Keratinocyte (primary cell): ENCODE results near the gene GMPR2. TPM values are rescaled to one million over a fixed set of nuclear protein-coding genes. Genes with fewer than 3 reads are reported as not detected.
"Not testable (repeated sequence)": the region's sequence is repeated elsewhere in the genome, so short reads cannot be mapped to it uniquely, and the experiment has no call there.

ENCODE experiments used
- DNase-seq: peaks from one replicate; pipeline ENCODE4 v3.0.0-alpha.2; 2011; ENCODE audit warnings: low read depth, missing footprints, low spot score
- FAIRE-seq: peaks from 2 replicates; lab custom pipeline; 2011; peaks lifted over from hg19 to GRCh38; lab: Jason Lieb, UNC
- H2AFZ ChIP-seq: 2 replicates; pipeline ENCODE4 v1.6.0; 2012; ENCODE audit warnings: low read length, control low read depth, inconsistent platforms; ENCODE audit not compliant: control insufficient read depth
- H3K27ac ChIP-seq: 2 replicates; pipeline ENCODE4 v1.5.1; 2011; ENCODE audit warnings: low read length; ENCODE audit not compliant: control insufficient read depth, insufficient read depth
- H3K27me3 ChIP-seq: 3 replicates; pipeline ENCODE4 v1.6.0; 2011; ENCODE audit warnings: low read length; ENCODE audit not compliant: control insufficient read depth, insufficient read depth; ENCODE audit errors: extremely low read depth
- H3K36me3 ChIP-seq, 2 experiments: 2 replicates in 1 of 2; 3 replicates in 1 of 2; pipeline ENCODE4 v1.5.1; 2011; ENCODE audit warnings: low read length in 2 of 2, mild to moderate bottlenecking in 1 of 2; ENCODE audit not compliant: control insufficient read depth in 2 of 2, insufficient read depth in 2 of 2; ENCODE audit errors: extremely low read depth in 1 of 2
- H3K4me1 ChIP-seq: 3 replicates; pipeline ENCODE4 v1.5.1; 2011; ENCODE audit warnings: low read length; ENCODE audit not compliant: control insufficient read depth, insufficient read depth; ENCODE audit errors: extremely low read depth
- H3K4me2 ChIP-seq: 3 replicates; pipeline ENCODE4 v1.6.0; 2011; ENCODE audit warnings: low read depth, low read length; ENCODE audit not compliant: control insufficient read depth, insufficient read depth; ENCODE audit errors: extremely low read depth
- H3K4me3 ChIP-seq, 3 experiments: fragments of 200-600 bp in 1 of 3; sonication (generic) in 1 of 3; 2 replicates in 2 of 3; 3 replicates in 1 of 3; pipeline ENCODE4 v1.5.1; 2011 to 2016; ENCODE audit warnings: low read length in 3 of 3, mild to moderate bottlenecking in 3 of 3, control low read depth in 2 of 3, inconsistent platforms in 1 of 3, low read depth in 1 of 3, mixed read lengths in 1 of 3, mixed run types in 1 of 3, moderate library complexity in 1 of 3; ENCODE audit not compliant: control insufficient read depth in 2 of 3, insufficient read depth in 2 of 3; ENCODE audit errors: extremely low read depth in 1 of 3
- H3K79me2 ChIP-seq: 2 replicates; pipeline ENCODE4 v1.6.0; 2012; ENCODE audit warnings: low read length; ENCODE audit not compliant: control insufficient read depth, insufficient read depth
- H3K9ac ChIP-seq: 3 replicates; pipeline ENCODE4 v1.6.0; 2011; ENCODE audit warnings: low read length; ENCODE audit not compliant: control insufficient read depth, insufficient read depth; ENCODE audit errors: extremely low read depth
- H3K9me1 ChIP-seq: 3 replicates; pipeline ENCODE4 v1.6.0; 2011; ENCODE audit warnings: low read length; ENCODE audit not compliant: control insufficient read depth, insufficient read depth; ENCODE audit errors: extremely low read depth
- H3K9me3 ChIP-seq: 2 replicates; pipeline ENCODE4 v1.5.1; 2012; ENCODE audit warnings: low read depth, low read length; ENCODE audit not compliant: control insufficient read depth
- H4K20me1 ChIP-seq: 3 replicates; pipeline ENCODE4 v1.6.0; 2011; ENCODE audit warnings: low read length; ENCODE audit not compliant: control insufficient read depth, insufficient read depth; ENCODE audit errors: extremely low read depth
- CTCF ChIP-seq, 3 experiments: IDR thresholded peaks in 1 of 3; conservative IDR thresholded peaks in 1 of 3; optimal IDR thresholded peaks in 1 of 3; 2 replicates in 2 of 3; 3 replicates in 1 of 3; pipeline versions ENCODE3 to v1.5.1; 2011; ENCODE audit warnings: low read length in 3 of 3, mild to moderate bottlenecking in 3 of 3, moderate library complexity in 2 of 3, control low read depth in 1 of 3, inconsistent platforms in 1 of 3; ENCODE audit not compliant: insufficient read depth in 2 of 3; ENCODE audit errors: extremely low read depth in 1 of 3
- EZH2 ChIP-seq: IDR thresholded peaks from one replicate; pipeline ENCODE4 v1.6.1; 2012; ENCODE audit warnings: inconsistent platforms, mild to moderate bottlenecking, low read length, moderate library complexity
- dilution Hi-C: fragments of 300-500 bp; cut with MboI; formaldehyde crosslinking; loops from one replicate; pipeline ENCODE4 v1.7.0; 2020; ENCODE audit warnings: low sequenced_read_pairs; ENCODE audit not compliant: extremely low pct_ligation_motif_present
- polyA plus RNA-seq, 5 experiments: library from polyadenylated mRNA; depleted of rRNA in 3 of 5; stranded (reverse) in 3 of 5; stranded (forward) in 1 of 5; unstranded in 1 of 5; fragments of >200 nt; gene quantifications; 1 replicate in 1 of 5; 2 replicates in 3 of 5; 3 replicates in 1 of 5; pipeline versions ENCODE4 v1.2.1 to v1.2.3, GENCODE V29; 2011 to 2012; ENCODE audit warnings: missing spikeins in 2 of 5, low read depth in 1 of 5, low replicate concordance in 1 of 5

The GMPR2 gene
- polyA plus RNA-seq, 1 donor (not counting 4 experiments of a cell fraction or from before 2014, with no cell fraction given), result 84.6 TPM

GRCh38 chr14:24203249-24203886 is 29.4 kb upstream of the GMPR2 start:
- dilution Hi-C loops, H3K4me1 ChIP-seq: not testable (repeated sequence)

GRCh38 chr14:24204163-24205146 is 28.3 kb upstream of the GMPR2 start:
- Histone ChIP-seq H3K9ac (no peak overlapping the region), H3K9me3 (no peaks in the 10 kb centered on the region), H3K27me3 (no peaks in the 10 kb centered on the region), H3K9me1 (no peaks in the 10 kb centered on the region), H3K36me3 (peaks cover 19 to 25% of the 10 kb centered on the region in 2 experiments), H3K79me2 (no peaks in the 10 kb centered on the region), H3K27ac (no peak overlapping the region), H2AFZ (no peak overlapping the region), H4K20me1 (no peaks in the 10 kb centered on the region), H3K4me3 (no peak overlapping the region), H3K4me1 (no peaks in the 10 kb centered on the region), H3K4me2 (no peak overlapping the region)
- FAIRE-seq (no peak), DNase-seq (no peak)
- TF ChIP-seq EZH2 (no peak), CTCF (optimal IDR thresholded peaks at IDR 0.05 in 1 of 3, IDR thresholded peaks at IDR 0.05 in 1 of 3, conservative IDR thresholded peaks at IDR 0.05 in 1 of 3; ENCODE audit: extremely low read depth in 1 of 3, insufficient read depth in 2 of 3, low read length in 3 of 3) (no peak)
- dilution Hi-C loops, result no loop called here

More at GRCh38 chr14:24203249-24203886, 29.4 kb upstream of the GMPR2 start:
- not testable (repeated sequence) for H3K9me3 ChIP-seq, H3K79me2 ChIP-seq, DNase-seq, FAIRE-seq, H3K4me3 ChIP-seq, H2AFZ ChIP-seq, H3K27me3 ChIP-seq, H3K9ac ChIP-seq, H3K4me2 ChIP-seq, H4K20me1 ChIP-seq, H3K9me1 ChIP-seq, H3K27ac ChIP-seq
- H3K36me3 ChIP-seq, result peaks cover 19 to 25% of the 10 kb centered on the region in 2 experiments
